ENCODE results near the gene SLC12A5. TPM values are rescaled to one million over a fixed set of nuclear protein-coding genes. Genes with fewer than 3 reads are reported as not detected.

Gene SLC12A5
- total and polyA plus RNA-seq, 12 donors = 0.28 to 1.3 (median 1.0) TPM; not detected in 8

DNA sequence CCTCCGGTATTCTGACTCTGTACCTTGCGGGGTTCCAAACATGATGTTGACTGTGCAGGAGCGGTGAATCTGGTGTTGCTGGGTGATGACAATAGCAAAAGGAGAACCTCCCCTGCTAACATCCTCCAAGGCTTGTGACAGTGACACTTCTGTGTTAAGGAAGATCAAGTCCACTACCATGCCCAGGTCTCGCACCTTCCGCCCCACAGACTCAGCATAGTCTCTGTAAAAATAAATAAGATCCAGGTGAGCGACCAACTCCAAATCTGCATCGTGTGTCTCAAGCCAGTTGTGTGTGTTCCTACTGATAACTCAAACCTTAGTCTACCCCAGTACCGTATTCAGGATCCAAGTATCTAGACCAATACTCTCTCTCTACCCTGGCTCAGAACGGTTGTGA lies 36.0 kb downstream of the SLC12A5 start:
- H3K36me3 ChIP-seq = peaks cover 12 to 100% (median 79%) of the 10 kb centered on the region in 9 donors
- WGBS, 2 donors = 97 to 98% methylated on average over 9 of the region's 9 CpGs
- no peak for DNase-seq
- H3K9me3 ChIP-seq = no peaks in the 10 kb centered on the region
- ATAC-seq = no peak
- H3K27me3 ChIP-seq = no peaks in the 10 kb centered on the region
- H3K4me1 ChIP-seq = peaks cover 0 to 25% (median 15%) of the 10 kb centered on the region in 9 donors
- no peak for TF ChIP-seq CTCF (IDR thresholded peaks at IDR 0.05)
- intact Hi-C loops (cut with DNase I) = no loop called here
- H3K27ac ChIP-seq = no peak overlapping the region
- no peak overlapping the region for H3K4me3 ChIP-seq

- Histone ChIP-seq H3K4me3 (no peak overlapping the region), H3K4me1 (peaks cover 0 to 23% (median 10%) of the 10 kb centered on the region in 9 donors), H3K9me3 (no peaks in the 10 kb centered on the region), H3K27ac (no peak overlapping the region), H3K36me3 (peaks cover 12 to 100% (median 79%) of the 10 kb centered on the region in 9 donors), H3K27me3 (no peaks in the 10 kb centered on the region)
- no peak for TF ChIP-seq CTCF (IDR thresholded peaks at IDR 0.05)
- DNase-seq (no peak), ATAC-seq (no peak)
- WGBS, 2 donors = 95 to 96% methylated on average over 3 of the region's 3 CpGs
- intact Hi-C loops (cut with DNase I) = no loop called here
Observed at GRCh38 chr20:46065691-46066090, 36.7 kb downstream of the SLC12A5 start.

GRCh38 chr20:46070215-46070900 lies 41.3 kb downstream of the SLC12A5 start:
- Histone ChIP-seq H3K36me3 (peaks cover 2 to 85% (median 47%) of the 10 kb centered on the region in 9 donors), H3K4me3 (no peak overlapping the region), H3K4me1 (peaks cover 0 to 20% (median 0%) of the 10 kb centered on the region in 9 donors), H3K27me3 (no peaks in the 10 kb centered on the region), H3K9me3 (no peaks in the 10 kb centered on the region), H3K27ac (no peak overlapping the region)
- no peak for DNase-seq
- 96 to 97% methylated on average over 20 of the region's 20 CpGs for WGBS, 2 donors
- intact Hi-C loops (cut with DNase I) = no loop called here
- no peak for TF ChIP-seq CTCF (IDR thresholded peaks at IDR 0.05)
- no peak for ATAC-seq

DNA sequence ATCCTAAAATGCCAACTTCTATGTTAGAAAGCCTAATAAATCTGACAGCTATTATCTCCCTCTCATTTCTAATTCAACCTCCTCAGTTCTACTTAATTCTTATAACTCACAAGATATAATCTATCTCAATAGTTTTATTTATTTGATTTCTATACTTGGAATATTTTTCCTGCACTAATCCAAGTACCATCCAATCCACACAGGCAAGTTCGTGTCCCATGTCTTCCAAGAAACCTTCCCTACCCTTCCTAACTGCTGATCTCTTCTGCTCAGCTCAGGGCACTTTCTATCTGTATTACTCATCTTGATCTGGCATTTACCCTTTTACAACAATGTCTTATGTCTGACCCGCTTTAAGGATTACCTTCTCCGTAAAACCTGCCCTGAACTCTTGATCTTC lies 42.6 kb downstream of the SLC12A5 start:
- H3K36me3 ChIP-seq = peaks cover 0 to 80% (median 36%) of the 10 kb centered on the region in 9 donors
- intact Hi-C loops (cut with DNase I) = no loop called here
- no peaks in the 10 kb centered on the region for H3K9me3 ChIP-seq
- no peaks in the 10 kb centered on the region for H3K27me3 ChIP-seq
- H3K4me1 ChIP-seq = peaks cover 0 to 20% (median 0%) of the 10 kb centered on the region in 9 donors
- no peak overlapping the region for H3K4me3 ChIP-seq
- 92 to 93% methylated on average over 3 of the region's 3 CpGs for WGBS, 2 donors
- DNase-seq (no peak), ATAC-seq (no peak)
- no peak overlapping the region for H3K27ac ChIP-seq
- TF ChIP-seq CTCF (IDR thresholded peaks at IDR 0.05) = no peak

All from heart right ventricle (tissue), 16 donors.